SK-N-SH (cell line): ENCODE results near the gene KDM4C.

Source experiments
- CTCF ChIP-seq: fragments of 200-600 bp; sonication (generic); IDR thresholded peaks from 2 replicates; pipeline ENCODE4 v1.6.1; 2017; ENCODE audit warnings: antibody characterized with exemption, mild to moderate bottlenecking, moderate library complexity
- ELF1 ChIP-seq: IDR thresholded peaks from 2 replicates; pipeline ENCODE4 v1.4.0; 2012
- EP300 ChIP-seq, 2 experiments: IDR thresholded peaks; 2 replicates each; pipeline versions ENCODE4 v1.4.0 to v1.6.1; 2012; ENCODE audit warnings: borderline replicate concordance in 1 of 2, low read depth in 1 of 2, low read length in 1 of 2
- EZH2phosphoT487 ChIP-seq: fragments of 200-600 bp; sonication (generic); IDR thresholded peaks from 2 replicates; pipeline ENCODE4 v1.6.1; 2017; ENCODE audit warnings: low read depth, mixed run types, mild to moderate bottlenecking, antibody characterized with exemption, moderate library complexity, borderline replicate concordance
- FOXM1 ChIP-seq: IDR thresholded peaks from 2 replicates; pipeline ENCODE4 v1.4.0; 2012; ENCODE audit warnings: low read depth, mild to moderate bottlenecking
- GABPA ChIP-seq: IDR thresholded peaks from 2 replicates; pipeline ENCODE4 v1.4.0; 2012; ENCODE audit warnings: low read depth, mild to moderate bottlenecking
- MAX ChIP-seq: IDR thresholded peaks from 2 replicates; pipeline ENCODE4 v1.4.0; 2012; ENCODE audit warnings: low read depth
- MEF2A ChIP-seq: IDR thresholded peaks from 2 replicates; pipeline ENCODE4 v1.4.0; 2012; ENCODE audit warnings: low read depth, borderline replicate concordance
- RAD21 ChIP-seq: IDR thresholded peaks from 2 replicates; pipeline ENCODE4 v1.6.1; 2012; ENCODE audit warnings: mild to moderate bottlenecking, low read length
- REST ChIP-seq: IDR thresholded peaks from 2 replicates; pipeline ENCODE4 v1.6.1; 2012; ENCODE audit warnings: mild to moderate bottlenecking, low read depth, low read length, moderate library complexity
- TEAD4 ChIP-seq: IDR thresholded peaks from 2 replicates; pipeline ENCODE4 v1.4.0; 2012; ENCODE audit warnings: mild to moderate bottlenecking, borderline replicate concordance; ENCODE audit not compliant: insufficient read depth
- USF1 ChIP-seq: IDR thresholded peaks from 2 replicates; pipeline ENCODE4 v1.4.0; 2012; ENCODE audit warnings: low read depth, borderline replicate concordance

GRCh38 chr9:6733831-6734230 lies 23.9 kb upstream of the KDM4C start:
- TF ChIP-seq CTCF, result no peak
- TF ChIP-seq TEAD4, result no peak
- TF ChIP-seq RAD21, result no peak
- no peak for TF ChIP-seq GABPA
- TF ChIP-seq MEF2A, result no peak
- TF ChIP-seq EZH2phosphoT487, result no peak
- TF ChIP-seq USF1, result no peak
- no peak for TF ChIP-seq EP300 (IDR thresholded peaks at IDR 0.05; ENCODE audit: borderline replicate concordance in 1 of 2, low read depth in 1 of 2, low read length in 1 of 2)
- no peak for TF ChIP-seq MAX
- no peak for TF ChIP-seq REST
- no peak for TF ChIP-seq ELF1
- TF ChIP-seq FOXM1, result no peak
